Stomach (tissue), 9 donors: Measurements from ENCODE around the gene MALT1. TPM values are rescaled to one million over a fixed set of nuclear protein-coding genes. Genes with fewer than 3 reads are reported as not detected.

Source experiments
- DNase-seq, 2 donors: peaks; one replicate each; pipeline versions ENCODE4 v3.0.0 to v3.0.0-alpha.2; 2013 to 2019
- H3K27ac ChIP-seq, 5 donors: fragments of 200-600 bp in 4 of 5; sonication (generic) in 4 of 5; one replicate each; pipeline ENCODE4 v1.5.1; 2013 to 2019; ENCODE audit warnings: mild to moderate bottlenecking in 1 of 5, moderate library complexity in 1 of 5
- H3K27me3 ChIP-seq, 3 donors: fragments of 200-600 bp; sonication (generic); one replicate each; pipeline ENCODE4 v1.5.1; 2017 to 2019; ENCODE audit warnings: mixed run types in 1 of 3
- H3K36me3 ChIP-seq, 4 donors: fragments of 200-600 bp; sonication (generic); 1 replicate in 3 of 4; 2 replicates in 1 of 4; pipeline ENCODE4 v1.5.1; 2016 to 2019
- H3K4me1 ChIP-seq, 4 donors: fragments of 200-600 bp; sonication (generic); one replicate each; pipeline ENCODE4 v1.5.1; 2016 to 2019
- H3K4me3 ChIP-seq, 4 donors: fragments of 200-600 bp; sonication (generic) in 3 of 4; one replicate each; pipeline ENCODE4 v1.5.1; 2016 to 2019; ENCODE audit warnings: mild to moderate bottlenecking in 1 of 4
- H3K9me3 ChIP-seq, 4 donors: fragments of 200-600 bp; sonication (generic); one replicate each; pipeline ENCODE4 v1.5.1; 2016 to 2019
- EP300 ChIP-seq: sonication (generic); formaldehyde crosslinking; IDR thresholded peaks from one replicate; pipeline ENCODE4 v1.6.1; 2017; ENCODE audit warnings: antibody characterized with exemption
- POLR2A ChIP-seq, 4 donors: fragments of 450-650 bp; IDR thresholded peaks; one replicate each; pipeline ENCODE4 v1.6.1; 2016; ENCODE audit warnings: antibody characterized with exemption in 4 of 4, control low read depth in 2 of 4, mild to moderate bottlenecking in 1 of 4, moderate library complexity in 1 of 4
- POLR2AphosphoS5 ChIP-seq, 3 donors: sonication (generic); formaldehyde crosslinking; IDR thresholded peaks; one replicate each; pipeline ENCODE4 v1.6.1; 2016; ENCODE audit warnings: antibody characterized with exemption in 3 of 3
- WGBS, 5 donors: extraction: QIAGEN DNeasy Blood & Tissue Kit in 3 of 5; methylation state at CpG; one replicate each; pipeline versions ENCODE4 v1.1.5 to v1.1.7; 2013 to 2018; 5-methylcytosine and 5-hydroxymethylcytosine counted together
- intact Hi-C: fragments of 100-400 bp; cut with DNase I; formaldehyde crosslinking; loops from one replicate; pipeline ENCODE4 v1.15.1; 2023; ENCODE audit warnings: low total_unique reads
- polyA plus RNA-seq, 3 donors: library from polyadenylated mRNA; stranded (reverse); fragments of 200-250 nt; gene quantifications; one replicate each; pipeline ENCODE4 v1.2.3, GENCODE V29; 2013
- total RNA-seq, 5 donors: library from RNA; depleted of rRNA; stranded (reverse); fragments of >200 nt; gene quantifications; one replicate each; pipeline versions ENCODE4 v1.1.0 to v1.2.3, GENCODE V29; 2014 to 2016
- TF ChIP-seq, protein P1 (sequence below), 7 experiments: fragments of 450-650 bp in 4 of 7; fragments of 200-600 bp in 3 of 7; sonication (generic) in 3 of 7; IDR thresholded peaks; one replicate each; pipeline ENCODE4 v1.5.1; 2016 to 2019; ENCODE audit warnings: antibody characterized with exemption in 7 of 7, control low read depth in 2 of 7, mild to moderate bottlenecking in 1 of 7
- donor health status: healthy with polysubstance abuse.
- donor health status: Bipolar disorder and iron deficiency.
- donor health status: healthy.

The MALT1 gene
- total and polyA plus RNA-seq, 8 donors = 4.9 to 85.7 (median 13.8) TPM

DNA sequence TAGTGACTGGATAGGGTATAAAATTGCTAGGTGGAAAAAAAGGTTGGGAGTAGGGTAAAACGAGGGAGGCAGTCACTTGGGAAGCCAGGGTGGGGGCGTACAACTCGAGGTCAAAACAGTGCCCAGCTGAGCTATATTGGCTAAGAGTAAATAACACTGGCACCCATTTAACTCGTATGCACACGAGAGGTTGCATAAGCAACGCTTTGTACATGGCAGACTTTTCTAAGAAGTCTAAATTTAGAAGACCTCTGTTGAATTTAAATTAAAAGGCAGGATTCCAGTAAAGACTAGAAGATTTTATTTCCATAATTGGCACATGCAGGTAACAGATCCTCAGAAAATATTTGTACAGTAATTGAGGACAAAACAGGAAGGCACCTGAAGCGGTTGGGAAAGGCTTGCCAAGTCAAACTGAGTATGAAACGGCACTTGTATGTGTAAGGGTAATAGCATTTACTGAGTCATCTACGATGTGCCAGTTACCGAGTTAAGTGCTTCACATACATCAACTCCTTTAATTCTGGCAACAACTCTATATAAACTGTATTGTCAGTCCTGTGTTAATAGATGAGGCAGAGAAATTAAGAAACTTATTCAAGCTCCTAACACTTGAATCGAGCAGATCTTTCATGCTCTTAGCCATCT lies 1.4 kb upstream of the MALT1 start:
- Histone ChIP-seq H3K27ac (peak overlapping the region in 2 of 5 donors; percentile 92 to 98), H3K36me3 (no peaks in the 10 kb centered on the region), H3K27me3 (peaks cover 0 to 12% (median 0%) of the 10 kb centered on the region in 3 donors), H3K4me3 (no peak overlapping the region), H3K4me1 (peaks cover 10 to 41% (median 22%) of the 10 kb centered on the region in 4 donors), H3K9me3 (no peaks in the 10 kb centered on the region)
- 41 to 56% (median 51%) methylated on average over 11 of the region's 11 CpGs for WGBS, 5 donors
- intact Hi-C loops = loop anchor here (10.0 kb wide), 1 partner anchor 95 kb away; no protein-coding TSS in a partner anchor
- DNase-seq = peak in 1 of 2 donors; percentile 13
- no peak for TF ChIP-seq POLR2A (IDR thresholded peaks at IDR 0.05)
- TF ChIP-seq, protein P1, sequence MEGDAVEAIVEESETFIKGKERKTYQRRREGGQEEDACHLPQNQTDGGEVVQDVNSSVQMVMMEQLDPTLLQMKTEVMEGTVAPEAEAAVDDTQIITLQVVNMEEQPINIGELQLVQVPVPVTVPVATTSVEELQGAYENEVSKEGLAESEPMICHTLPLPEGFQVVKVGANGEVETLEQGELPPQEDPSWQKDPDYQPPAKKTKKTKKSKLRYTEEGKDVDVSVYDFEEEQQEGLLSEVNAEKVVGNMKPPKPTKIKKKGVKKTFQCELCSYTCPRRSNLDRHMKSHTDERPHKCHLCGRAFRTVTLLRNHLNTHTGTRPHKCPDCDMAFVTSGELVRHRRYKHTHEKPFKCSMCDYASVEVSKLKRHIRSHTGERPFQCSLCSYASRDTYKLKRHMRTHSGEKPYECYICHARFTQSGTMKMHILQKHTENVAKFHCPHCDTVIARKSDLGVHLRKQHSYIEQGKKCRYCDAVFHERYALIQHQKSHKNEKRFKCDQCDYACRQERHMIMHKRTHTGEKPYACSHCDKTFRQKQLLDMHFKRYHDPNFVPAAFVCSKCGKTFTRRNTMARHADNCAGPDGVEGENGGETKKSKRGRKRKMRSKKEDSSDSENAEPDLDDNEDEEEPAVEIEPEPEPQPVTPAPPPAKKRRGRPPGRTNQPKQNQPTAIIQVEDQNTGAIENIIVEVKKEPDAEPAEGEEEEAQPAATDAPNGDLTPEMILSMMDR (IDR thresholded peaks at IDR 0.05) = no peak
- no peak for TF ChIP-seq EP300
- TF ChIP-seq POLR2AphosphoS5 (IDR thresholded peaks at IDR 0.05) = no peak

DNA sequence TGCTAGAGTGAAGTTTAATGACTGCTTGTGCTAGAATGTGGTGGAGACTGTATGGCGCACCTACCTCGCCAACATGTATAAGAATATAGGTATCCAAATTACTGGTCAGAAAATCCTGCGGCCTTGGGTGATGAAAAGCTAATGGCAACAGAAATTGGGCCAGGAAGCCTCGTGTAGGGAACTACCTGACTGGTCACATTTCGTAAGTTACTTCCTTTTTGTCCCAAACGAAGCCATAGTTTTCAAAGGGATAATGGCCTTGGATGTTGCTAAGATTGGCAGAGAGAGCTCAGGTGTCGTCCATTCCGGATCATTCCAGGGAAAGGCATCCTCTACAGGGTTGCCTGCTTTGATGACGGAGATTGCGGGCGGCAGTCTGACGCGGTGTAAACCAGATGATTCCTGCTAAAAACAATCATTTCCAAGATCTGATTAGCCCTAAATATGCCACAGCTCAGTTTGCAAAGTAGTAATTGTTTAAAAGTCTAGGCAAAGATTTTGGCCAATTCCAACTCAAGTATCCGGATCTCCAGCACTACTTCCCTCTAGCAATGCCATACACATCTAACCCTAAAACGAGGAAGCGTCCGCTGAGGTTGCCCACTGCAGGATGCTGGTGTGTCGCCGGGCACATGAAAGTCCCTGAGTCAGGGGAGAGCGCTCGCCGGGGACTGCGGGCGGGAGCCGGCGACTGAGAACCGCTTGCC lies 708 bp upstream of the MALT1 start:
- H3K36me3 ChIP-seq = no peaks in the 10 kb centered on the region
- H3K4me3 ChIP-seq = peak overlapping the region; percentile 68 to 92 (median 80)
- H3K4me1 ChIP-seq = peaks cover 10 to 46% (median 24%) of the 10 kb centered on the region in 4 donors
- peaks cover 0 to 12% (median 0%) of the 10 kb centered on the region in 3 donors for H3K27me3 ChIP-seq
- peak overlapping the region; percentile 77 to 98 (median 95) for H3K27ac ChIP-seq
- TF ChIP-seq, protein P1 (IDR thresholded peaks at IDR 0.05) = no peak
- no peak for TF ChIP-seq POLR2AphosphoS5 (IDR thresholded peaks at IDR 0.05)
- H3K9me3 ChIP-seq = no peaks in the 10 kb centered on the region
- WGBS, 5 donors = 18 to 27% (median 19%) methylated on average over 24 to 27 of the region's 27 CpGs
- intact Hi-C loops = no loop called here
- peak in 1 of 2 donors; percentile 8 for DNase-seq

DNA sequence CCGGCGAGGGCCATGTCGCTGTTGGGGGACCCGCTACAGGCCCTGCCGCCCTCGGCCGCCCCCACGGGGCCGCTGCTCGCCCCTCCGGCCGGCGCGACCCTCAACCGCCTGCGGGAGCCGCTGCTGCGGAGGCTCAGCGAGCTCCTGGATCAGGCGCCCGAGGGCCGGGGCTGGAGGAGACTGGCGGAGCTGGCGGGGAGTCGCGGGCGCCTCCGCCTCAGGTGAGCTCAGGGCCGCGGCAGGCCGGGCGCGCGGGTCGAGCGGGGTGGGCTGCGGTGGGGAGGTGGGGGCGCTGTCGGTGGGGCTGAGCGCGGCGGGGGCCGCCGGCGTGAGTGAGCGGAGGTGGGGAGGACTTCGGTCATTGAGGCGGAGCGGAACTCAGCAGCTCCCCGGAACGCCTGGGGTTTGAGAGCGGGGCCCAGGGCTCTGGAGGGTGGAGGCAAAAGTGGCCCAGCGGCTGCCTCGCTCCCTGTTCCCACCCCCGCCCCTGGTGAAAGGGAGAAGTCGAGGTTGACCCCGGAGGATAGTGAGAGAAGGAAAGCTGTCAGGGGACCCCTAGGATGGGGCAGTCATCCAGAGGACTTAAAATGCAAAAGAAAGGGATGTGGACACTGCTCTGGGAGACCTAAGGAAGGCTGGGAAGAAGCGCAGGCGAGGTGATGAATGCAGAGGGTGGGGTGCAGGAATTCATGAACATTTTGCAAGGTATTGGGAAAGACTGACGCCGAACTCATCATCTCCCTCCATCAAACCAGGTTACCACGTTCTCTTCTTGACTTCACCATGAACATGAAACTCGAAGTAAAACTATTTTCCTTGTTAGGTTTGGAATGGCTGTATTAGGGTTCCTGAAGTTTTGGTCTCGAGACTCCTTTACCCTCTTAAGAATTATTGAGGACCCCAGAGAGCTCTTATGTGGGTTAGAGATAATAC lies 633 bp downstream of the MALT1 start:
- TF ChIP-seq, protein P1 (IDR thresholded peaks at IDR 0.05) = no peak
- TF ChIP-seq POLR2AphosphoS5 (IDR thresholded peaks at IDR 0.05) (no peak), EP300 (no peak), POLR2A (IDR thresholded peaks at IDR 0.05) (no peak)
- 1 to 2% (median 1%) methylated on average over 24 to 64 of the region's 64 CpGs for WGBS, 5 donors
- H3K36me3 ChIP-seq = no peaks in the 10 kb centered on the region
- peak overlapping the region; percentile 92 to 98 (median 96) for H3K27ac ChIP-seq
- H3K4me3 ChIP-seq = peak overlapping the region; percentile 68 to 92 (median 80)
- H3K4me1 ChIP-seq = peaks cover 10 to 46% (median 24%) of the 10 kb centered on the region in 4 donors
- no peaks in the 10 kb centered on the region for H3K9me3 ChIP-seq
- intact Hi-C loops = no loop called here
- H3K27me3 ChIP-seq = peaks cover 0 to 12% (median 0%) of the 10 kb centered on the region in 3 donors
- peak in 1 of 2 donors; percentile 52 for DNase-seq

DNA sequence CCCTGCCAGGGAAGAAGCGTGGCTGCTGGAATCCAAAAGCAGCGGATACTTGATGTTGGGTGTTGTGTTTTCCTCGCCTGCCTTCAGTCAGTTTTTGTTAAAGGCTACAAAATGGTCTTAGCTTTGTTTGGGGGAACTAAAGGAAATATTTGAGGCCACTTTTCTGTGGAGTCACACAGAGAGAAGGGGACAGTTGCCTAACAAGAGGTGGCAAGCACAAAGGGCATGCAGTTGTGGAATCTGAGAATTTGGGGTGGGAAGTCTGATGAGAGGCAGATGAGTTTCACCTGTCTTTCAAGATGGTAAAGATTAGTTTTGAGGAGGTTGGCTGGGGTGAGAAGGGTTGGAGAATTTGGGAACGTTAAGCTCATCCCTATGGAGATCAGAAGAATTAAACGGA lies 2.9 kb downstream of the MALT1 start:
- Histone ChIP-seq H3K4me1 (peaks cover 10 to 46% (median 24%) of the 10 kb centered on the region in 4 donors), H3K27me3 (no peaks in the 10 kb centered on the region), H3K36me3 (no peaks in the 10 kb centered on the region), H3K9me3 (no peaks in the 10 kb centered on the region), H3K4me3 (no peak overlapping the region), H3K27ac (no peak overlapping the region)
- DNase-seq = no peak
- TF ChIP-seq POLR2AphosphoS5 (IDR thresholded peaks at IDR 0.05) (no peak), EP300 (no peak), POLR2A (IDR thresholded peaks at IDR 0.05) (no peak)
- TF ChIP-seq, protein P1 (IDR thresholded peaks at IDR 0.05) = no peak
- intact Hi-C loops = no loop called here
- WGBS, 5 donors = 86 to 90% (median 88%) methylated on average over 5 of the region's 5 CpGs
